ENCODE measurements around the gene PPARGC1A.

- TF ChIP-seq CTCF (IDR thresholded peaks at IDR 0.05) (no peak), POLR2A (IDR thresholded peaks at IDR 0.05) (no peak), POLR2AphosphoS5 (IDR thresholded peaks at IDR 0.05) (no peak)
Observed at GRCh38 chr4:23814996-23815660, 74.7 kb downstream of the PPARGC1A start.
